ENCODE data around the gene F7. TPM values are rescaled to one million over a fixed set of nuclear protein-coding genes. Genes with fewer than 3 reads are reported as not detected.

F7 gene
- total and polyA plus RNA-seq, 2 donors (not counting 3 experiments of a cell fraction or from before 2014, with no cell fraction given) = not detected

DNA sequence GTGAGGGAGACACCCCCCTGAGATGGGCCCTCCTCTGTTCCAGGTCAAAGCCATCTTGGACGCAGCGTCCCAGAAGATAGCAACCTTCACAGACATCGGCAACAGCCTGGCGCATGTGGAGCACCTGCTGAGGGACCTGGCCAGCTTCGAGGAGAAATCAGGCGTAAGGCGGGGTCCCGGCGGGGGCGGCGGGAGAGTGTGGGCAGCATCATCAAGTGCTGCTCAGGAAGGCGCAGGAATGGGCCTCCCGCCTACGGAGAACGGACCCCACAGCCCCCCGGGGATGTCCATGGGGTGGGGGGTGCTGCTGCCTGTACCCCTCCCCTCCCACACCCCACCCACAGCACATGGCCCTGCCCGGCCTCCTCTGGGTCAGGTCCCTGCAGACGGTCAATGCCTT lies 31.2 kb upstream of the F7 start:
- Histone ChIP-seq H4K20me1 (replicated peaks; ENCODE audit: control insufficient read depth, extremely low read depth, insufficient read depth, low read length) (no peaks in the 10 kb centered on the region), H3K27ac (ENCODE audit: insufficient read depth, low read depth, low read length) (no peak overlapping the region), H3K4me3 (replicated peaks in 1 of 3; ENCODE audit: insufficient read depth in 1 of 3, low read depth in 1 of 3, low read length in 3 of 3) (no peak overlapping the region), H3K4me2 (ENCODE audit: insufficient read depth, low read length) (no peak overlapping the region), H3K36me3 (ENCODE audit: control insufficient read depth in 2 of 2, extremely low read depth in 1 of 2, insufficient read depth in 2 of 2, low read length in 2 of 2) (no peaks in the 10 kb centered on the region), H3K4me1 (ENCODE audit: control insufficient read depth, extremely low read depth, insufficient read depth, low read length) (no peaks in the 10 kb centered on the region), H3K9me1 (replicated peaks; ENCODE audit: control insufficient read depth, extremely low read depth, insufficient read depth, low read length) (no peaks in the 10 kb centered on the region), H3K9ac (replicated peaks; ENCODE audit: extremely low read depth, insufficient read depth, low read length) (no peak overlapping the region), H2AFZ (ENCODE audit: low read depth, low read length) (no peak overlapping the region), H3K79me2 (ENCODE audit: control insufficient read depth, insufficient read depth, low read length) (no peaks in the 10 kb centered on the region), H3K27me3 (ENCODE audit: control insufficient read depth in 2 of 2, insufficient read depth in 2 of 2, low read length in 2 of 2) (no peaks in the 10 kb centered on the region), H3K9me3 (replicated peaks; ENCODE audit: control insufficient read depth, insufficient read depth, low read length) (no peaks in the 10 kb centered on the region)
- BruUV-seq (replicated peaks) = no TSS peak
- dilution Hi-C loops (cut with MboI; ENCODE audit: extremely low pct_ligation_motif_present, low sequenced_read_pairs) = no loop called here
- intact Hi-C loops (cut with micrococcal nuclease) = no loop called here
- DNase-seq (ENCODE audit: low read depth, low spot score) = no peak
- no peak for TF ChIP-seq POLR2AphosphoS5 (IDR thresholded peaks at IDR 0.05; ENCODE audit: insufficient read depth, low read depth, low read length)
- TF ChIP-seq, protein P1, sequence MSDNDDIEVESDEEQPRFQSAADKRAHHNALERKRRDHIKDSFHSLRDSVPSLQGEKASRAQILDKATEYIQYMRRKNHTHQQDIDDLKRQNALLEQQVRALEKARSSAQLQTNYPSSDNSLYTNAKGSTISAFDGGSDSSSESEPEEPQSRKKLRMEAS (IDR thresholded peaks at IDR 0.05; ENCODE audit: insufficient read depth, insufficient read length) = no peak
- no peak for TF ChIP-seq FOS (IDR thresholded peaks at IDR 0.05; ENCODE audit: borderline replicate concordance, insufficient read depth, low read length)
- TF ChIP-seq CTCF (IDR thresholded peaks at IDR 0.05; ENCODE audit: extremely low read depth in 1 of 2, insufficient read depth in 1 of 2, low read depth in 1 of 2, low read length in 2 of 2) = no peak
- no peak for TF ChIP-seq MYC (IDR thresholded peaks at IDR 0.05; ENCODE audit: low read depth, low read length)
- TF ChIP-seq EZH2 (IDR thresholded peaks at IDR 0.05; ENCODE audit: borderline replicate concordance, low read depth, low read length, severe bottlenecking) = no peak
- no peak for TF ChIP-seq JUN (IDR thresholded peaks at IDR 0.05; ENCODE audit: borderline replicate concordance, insufficient read depth, insufficient read length, low read depth)
- no peak for TF ChIP-seq POLR2A (IDR thresholded peaks at IDR 0.05; ENCODE audit: low read depth, low read length)
- TF ChIP-seq GATA2 (IDR thresholded peaks at IDR 0.05; ENCODE audit: insufficient read depth, insufficient read length, low read depth, low read length) = no peak
- POLR2A ChIA-PET = no interaction called here
- FAIRE-seq = no peak
- CTCF ChIA-PET = no interaction called here
